B cell (primary cell): ENCODE data around the gene BTG2. TPM values are rescaled to one million over a fixed set of nuclear protein-coding genes. Genes with fewer than 3 reads are reported as not detected.

ENCODE experiments used
- ATAC-seq: fragments of 200-7000 bp; cut with Tn5 transposase; one replicate; pipeline ENCODE4 v1.10.0; 2021; ENCODE audit warnings: low read depth, mild to moderate bottlenecking, moderate number of reproducible peaks, moderate library complexity
- CTCF ChIA-PET: fragments of 350-600 bp; sonication (Branson Sonifier 250); formaldehyde crosslinking; loops from one replicate; lab custom pipeline; 2021; ENCODE audit warnings: antibody characterized with exemption, inconsistent platforms; lab: Charles Lee
- POLR2A ChIA-PET: fragments of 350-600 bp; sonication (Branson Sonifier 250); formaldehyde crosslinking; loops from one replicate; lab custom pipeline; 2021; ENCODE audit warnings: antibody characterized with exemption; lab: Charles Lee
- DNase-seq: peaks from one replicate; pipeline ENCODE4 v3.0.0; 2013
- H2AFZ ChIP-seq: 2 replicates; pipeline ENCODE4 v1.6.1; 2012; ENCODE audit warnings: mild to moderate bottlenecking, low read depth, low read length; ENCODE audit not compliant: insufficient read depth, poor library complexity, severe bottlenecking
- H3K27ac ChIP-seq, 2 donors: 1 replicate in 1 of 2; 2 replicates in 1 of 2; pipeline ENCODE4 v1.5.1; 2012 to 2013; ENCODE audit warnings: low read length in 2 of 2, mild to moderate bottlenecking in 2 of 2, moderate library complexity in 1 of 2
- H3K27me3 ChIP-seq, 4 experiments: fragments of 200-600 bp in 1 of 4; sonication (generic) in 1 of 4; replicated peaks in 1 of 4; 1 replicate in 2 of 4; 2 replicates in 2 of 4; pipeline versions ENCODE4 v1.6.1 to v1.7.0; 2013 to 2016; ENCODE audit warnings: low read length in 3 of 4, mild to moderate bottlenecking in 2 of 4, mixed read lengths in 1 of 4, moderate library complexity in 1 of 4; ENCODE audit not compliant: insufficient read depth in 4 of 4, control insufficient read depth in 3 of 4; ENCODE audit errors: control extremely low read depth in 1 of 4
- H3K36me3 ChIP-seq, 2 experiments: replicated peaks in 1 of 2; 1 replicate in 1 of 2; 2 replicates in 1 of 2; pipeline versions ENCODE4 v1.6.1 to v1.7.1; 2013; ENCODE audit warnings: low read length in 1 of 2; ENCODE audit not compliant: insufficient read depth in 2 of 2, control insufficient read depth in 1 of 2; ENCODE audit errors: control extremely low read depth in 1 of 2, extremely low read depth in 1 of 2
- H3K4me1 ChIP-seq, 2 donors: fragments of 200-600 bp in 1 of 2; sonication (generic) in 1 of 2; 1 replicate in 1 of 2; 2 replicates in 1 of 2; pipeline versions ENCODE4 v1.5.1 to v1.6.1; 2013 to 2017; ENCODE audit warnings: low read length in 2 of 2; ENCODE audit not compliant: control insufficient read depth in 2 of 2, insufficient read depth in 2 of 2
- H3K4me2 ChIP-seq: replicated peaks from 2 replicates; pipeline ENCODE3; 2012; ENCODE audit warnings: mild to moderate bottlenecking, low read depth, low read length; ENCODE audit not compliant: poor library complexity, severe bottlenecking
- H3K4me3 ChIP-seq, 5 experiments: fragments of 200-600 bp in 1 of 5; sonication (generic) in 1 of 5; 1 replicate in 3 of 5; 2 replicates in 2 of 5; pipeline versions ENCODE4 v1.5.1 to v1.7.0; 2011 to 2016; ENCODE audit warnings: low read length in 4 of 5, mild to moderate bottlenecking in 4 of 5, low read depth in 2 of 5, control low read depth in 1 of 5, moderate library complexity in 1 of 5; ENCODE audit not compliant: insufficient read depth in 1 of 5; ENCODE audit errors: control extremely low read depth in 1 of 5, extremely low read depth in 1 of 5
- H3K79me2 ChIP-seq: fragments of 200-600 bp; sonication (generic); one replicate; pipeline ENCODE4 v1.6.0; 2016; ENCODE audit warnings: low read length; ENCODE audit not compliant: control insufficient read depth, insufficient read depth
- H3K9ac ChIP-seq: fragments of 200-600 bp; sonication (generic); 2 replicates; pipeline ENCODE4 v1.6.1; 2017; ENCODE audit warnings: mild to moderate bottlenecking, low read length, moderate library complexity
- H3K9me3 ChIP-seq, 3 donors: one replicate each; pipeline versions ENCODE4 v1.6.1 to v1.7.1; 2013; ENCODE audit warnings: low read length in 2 of 3; ENCODE audit not compliant: control insufficient read depth in 2 of 3, insufficient read depth in 1 of 3; ENCODE audit errors: control extremely low read depth in 1 of 3
- H4K20me1 ChIP-seq: 2 replicates; pipeline ENCODE4 v1.6.0; 2012; ENCODE audit warnings: mild to moderate bottlenecking, low read length; ENCODE audit not compliant: insufficient read depth, control insufficient read depth, poor library complexity, severe bottlenecking
- H3K27ac Mint-ChIP-seq: one replicate; pipeline ENCODE4 v1.8.0; 2021; ENCODE audit warnings: mixed read lengths
- H3K27me3 Mint-ChIP-seq: one replicate; pipeline ENCODE4 v1.8.0; 2021; ENCODE audit warnings: mixed read lengths
- H3K4me1 Mint-ChIP-seq: one replicate; pipeline ENCODE4 v1.8.0; 2021; ENCODE audit warnings: mixed read lengths
- H3K4me3 Mint-ChIP-seq: one replicate; pipeline ENCODE4 v1.8.0; 2021; ENCODE audit warnings: mixed read lengths
- H3K9me3 Mint-ChIP-seq: one replicate; pipeline ENCODE4 v1.8.0; 2022; ENCODE audit warnings: mixed read lengths; ENCODE audit not compliant: insufficient read depth
- CTCF ChIP-seq: fragments of 200-600 bp; IDR thresholded peaks from one replicate; pipeline ENCODE4 v1.8.0; 2022; ENCODE audit warnings: antibody characterized with exemption, mild to moderate bottlenecking
- EZH2 ChIP-seq: IDR thresholded peaks from 2 replicates; pipeline ENCODE4 v1.6.1; 2012; ENCODE audit warnings: borderline replicate concordance, low read depth, mild to moderate bottlenecking, moderate library complexity, low read length; ENCODE audit not compliant: insufficient read depth, poor library complexity, severe bottlenecking
- WGBS: methylation state at CpG from one replicate; pipeline ENCODE4 v1.1.5; 2013; ENCODE audit warnings: missing lambda C conversion rate; ENCODE audit not compliant: insufficient coverage; 5-methylcytosine and 5-hydroxymethylcytosine counted together
- intact Hi-C: fragments of 100-400 bp; cut with micrococcal nuclease; formaldehyde crosslinking; loops from one replicate; pipeline ENCODE4 v1.10.0; 2022
- polyA plus RNA-seq: library from polyadenylated mRNA; depleted of rRNA; stranded (reverse); fragments of >200 nt; gene quantifications from 2 replicates; pipeline ENCODE4 v1.2.3, GENCODE V29; 2012
- total RNA-seq, 2 donors: library from RNA; stranded (reverse); fragments of 120-200 nt in 1 of 2; gene quantifications; 1 replicate in 1 of 2; 2 replicates in 1 of 2; pipeline versions ENCODE4 v1.2.3 to v1.2.4, GENCODE V29; 2013 to 2022

Gene BTG2
- total and polyA plus RNA-seq, 2 donors (not counting 1 experiment from before 2014, with no cell fraction given) = 508 to 778 TPM

GRCh38 chr1:203342192-203342940 is 37.0 kb downstream of the BTG2 start:
- no peak for TF ChIP-seq EZH2
- TF ChIP-seq CTCF = peak; percentile 76
- Mint-ChIP-seq H3K27ac (no peak overlapping the region), H3K4me3 (no peak overlapping the region), H3K4me1 (peaks cover 18% of the 10 kb centered on the region), H3K27me3 (peaks cover 35% of the 10 kb centered on the region), H3K9me3 (no peaks in the 10 kb centered on the region)
- WGBS = 71% methylated on average over 20 of the region's 23 CpGs
- H4K20me1 ChIP-seq = no peaks in the 10 kb centered on the region
- peak overlapping the region; percentile 51 for H3K4me2 ChIP-seq
- peak; percentile 65 for DNase-seq
- peaks cover 16 to 21% of the 10 kb centered on the region in 2 donors for H3K4me1 ChIP-seq
- ChIA-PET CTCF (interaction anchor here (0.7 to 32.7 kb wide), 37 partner anchors 9 to 368 kb away, joined by 3 to 1776 read pairs (median 4); partner anchors contain the start of genes BTG2, FMOD, OPTC and PRELP), POLR2A (interaction anchor here (1.0 to 2.0 kb wide), 2 partner anchors 32 to 75 kb away, joined by 3 to 6 read pairs; no protein-coding TSS in a partner anchor)
- H3K36me3 ChIP-seq = no peaks in the 10 kb centered on the region
- peak; percentile 49 for ATAC-seq
- H3K9me3 ChIP-seq = no peaks in the 10 kb centered on the region
- H3K27ac ChIP-seq = no peak overlapping the region
- peaks cover 13% of the 10 kb centered on the region for H3K79me2 ChIP-seq
- intact Hi-C loops = no loop called here
- H3K27me3 ChIP-seq = peaks cover 0 to 13% (median 1%) of the 10 kb centered on the region in 4 experiments
- no peak overlapping the region for H3K9ac ChIP-seq
- peak overlapping the region; percentile 48 for H2AFZ ChIP-seq
- peak overlapping the region in 1 of 5 experiments; percentile 18 for H3K4me3 ChIP-seq
